SK-N-SH (cell line): ENCODE measurements around the gene EFS. TPM values are rescaled to one million over a fixed set of nuclear protein-coding genes. Genes with fewer than 3 reads are reported as not detected.

Source experiments
- CTCF ChIA-PET: fragments of 300-600, 350-600 bp; formaldehyde crosslinking; extraction: SDS; loops from one replicate; lab custom pipeline; 2021; lab: Yijun Ruan, JAX
- POLR2A ChIA-PET: fragments of 350-600 bp; sonication (Branson Sonifier 250); formaldehyde crosslinking; extraction: SDS; loops from one replicate; lab custom pipeline; 2020; ENCODE audit warnings: antibody characterized with exemption, inconsistent platforms; lab: Yijun Ruan, JAX
- DNase-seq: peaks from one replicate; pipeline ENCODE4 v3.0.0; 2012
- H2AFZ ChIP-seq: fragments of 200-600 bp; sonication (generic); 2 replicates; pipeline ENCODE4 v1.8.1; 2016; ENCODE audit warnings: antibody characterized with exemption, mild to moderate bottlenecking, low read depth
- H3F3A ChIP-seq: fragments of 200-600 bp; sonication (generic); replicated peaks from 2 replicates; pipeline ENCODE3; 2016; ENCODE audit warnings: antibody characterized with exemption, mild to moderate bottlenecking; ENCODE audit not compliant: insufficient read depth
- H3K27ac ChIP-seq, 2 experiments: fragments of 200-500 bp in 1 of 2; fragments of 200-600 bp in 1 of 2; sonication (Bioruptor generic) in 1 of 2; sonication (generic), shearing (Covaris generic) in 1 of 2; 2 replicates each; pipeline versions ENCODE4 v1.5.1 to v1.6.1; 2014 to 2016; ENCODE audit warnings: low read depth in 2 of 2, inconsistent platforms in 1 of 2, low read length in 1 of 2, mild to moderate bottlenecking in 1 of 2, mixed read lengths in 1 of 2
- H3K27me3 ChIP-seq: fragments of 200-600 bp; sonication (generic), shearing (Covaris generic); 2 replicates; pipeline ENCODE4 v1.6.1; 2016; ENCODE audit warnings: mixed run types; ENCODE audit not compliant: insufficient read depth
- H3K36me3 ChIP-seq, 2 experiments: fragments of 200-500 bp in 1 of 2; fragments of 200-600 bp in 1 of 2; sonication (Bioruptor generic) in 1 of 2; sonication (generic) in 1 of 2; replicated peaks in 1 of 2; 2 replicates each; pipeline versions ENCODE3 to v1.5.1; 2014 to 2016; ENCODE audit warnings: low read length in 1 of 2, mild to moderate bottlenecking in 1 of 2; ENCODE audit not compliant: insufficient read depth in 2 of 2, control insufficient read depth in 1 of 2
- H3K4me1 ChIP-seq, 2 experiments: fragments of 200-500 bp in 1 of 2; fragments of 200-600 bp in 1 of 2; sonication (Bioruptor generic) in 1 of 2; sonication (generic), shearing (Covaris generic) in 1 of 2; 2 replicates each; pipeline versions ENCODE4 v1.5.1 to v1.6.1; 2014 to 2016; ENCODE audit warnings: low read depth in 1 of 2, low read length in 1 of 2, mixed run types in 1 of 2; ENCODE audit not compliant: insufficient read depth in 2 of 2, control insufficient read depth in 1 of 2
- H3K4me2 ChIP-seq: fragments of 200-600 bp; sonication (generic), shearing (Covaris generic); 2 replicates; pipeline ENCODE4 v1.6.1; 2017; ENCODE audit warnings: mixed run types
- H3K4me3 ChIP-seq, 2 experiments: fragments of 200-500 bp in 1 of 2; fragments of 200-600 bp in 1 of 2; sonication (Bioruptor generic) in 1 of 2; sonication (generic), shearing (Covaris generic) in 1 of 2; 2 replicates each; pipeline versions ENCODE4 v1.5.1 to v1.8.1; 2014 to 2016; ENCODE audit warnings: low read depth in 2 of 2, inconsistent platforms in 1 of 2, low read length in 1 of 2, mild to moderate bottlenecking in 1 of 2, mixed read lengths in 1 of 2, moderate library complexity in 1 of 2
- H3K79me2 ChIP-seq: fragments of 200-600 bp; sonication (generic); 2 replicates; pipeline ENCODE4 v1.8.1; 2017; ENCODE audit warnings: mild to moderate bottlenecking; ENCODE audit not compliant: insufficient read depth
- H3K9ac ChIP-seq: fragments of 200-600 bp; sonication (generic); 2 replicates; pipeline ENCODE4 v1.6.1; 2017; ENCODE audit warnings: mixed run types
- H3K9me2 ChIP-seq: fragments of 200-600 bp; sonication (generic); 2 replicates; pipeline ENCODE4 v1.6.1; 2017; ENCODE audit warnings: mixed run types
- H3K9me3 ChIP-seq: fragments of 200-600 bp; sonication (generic); 2 replicates; pipeline ENCODE4 v1.6.1; 2017; ENCODE audit warnings: mixed run types, mild to moderate bottlenecking, moderate library complexity
- H4K20me1 ChIP-seq: fragments of 200-600 bp; sonication (generic); 2 replicates; pipeline ENCODE4 v1.6.1; 2017; ENCODE audit warnings: mild to moderate bottlenecking, mixed run types; ENCODE audit not compliant: insufficient read depth
- CHD2 ChIP-seq: fragments of 150-350 bp; IDR thresholded peaks from 2 replicates; pipeline ENCODE4 v1.6.1; 2018; ENCODE audit warnings: low read length; ENCODE audit not compliant: partially characterized antibody
- ELF1 ChIP-seq: IDR thresholded peaks from 2 replicates; pipeline ENCODE4 v1.4.0; 2012
- FOXM1 ChIP-seq: IDR thresholded peaks from 2 replicates; pipeline ENCODE4 v1.4.0; 2012; ENCODE audit warnings: low read depth, mild to moderate bottlenecking
- GATA2 ChIP-seq: sonication (generic); formaldehyde crosslinking; IDR thresholded peaks from 2 replicates; pipeline ENCODE4 v1.5.0; 2020; ENCODE audit warnings: mild to moderate bottlenecking, missing genetic modification reagents
- MEF2A ChIP-seq: IDR thresholded peaks from 2 replicates; pipeline ENCODE4 v1.4.0; 2012; ENCODE audit warnings: low read depth, borderline replicate concordance
- NFIC ChIP-seq: IDR thresholded peaks from 2 replicates; pipeline ENCODE4 v1.4.0; 2012; ENCODE audit warnings: borderline replicate concordance
- PBX3 ChIP-seq: IDR thresholded peaks from 2 replicates; pipeline ENCODE4; 2012
- POLR2AphosphoS5 ChIP-seq: IDR thresholded peaks from 2 replicates; pipeline ENCODE4 v1.6.1; 2012; ENCODE audit warnings: low read depth, low read length
- RCOR1 ChIP-seq: fragments of 150-350 bp; IDR thresholded peaks from 2 replicates; pipeline ENCODE4 v1.6.1; 2017; ENCODE audit warnings: antibody characterized with exemption, low read length
- SMC3 ChIP-seq: IDR thresholded peaks from 2 replicates; pipeline ENCODE4 v1.6.1; 2012; ENCODE audit warnings: low read depth, low read length, improper control_type of control experiment
- TAF1 ChIP-seq: IDR thresholded peaks from 2 replicates; pipeline ENCODE4 v1.6.1; 2012; ENCODE audit warnings: low read depth, mild to moderate bottlenecking, low read length, moderate library complexity, borderline replicate concordance
- TCF12 ChIP-seq: IDR thresholded peaks from 2 replicates; pipeline ENCODE4 v1.4.0; 2012
- YY1 ChIP-seq: IDR thresholded peaks from 2 replicates; pipeline ENCODE4 v1.4.0; 2012; ENCODE audit warnings: low read depth, mild to moderate bottlenecking
- ZBTB33 ChIP-seq: IDR thresholded peaks from 2 replicates; pipeline ENCODE4 v1.4.0; 2012; ENCODE audit warnings: low read depth, borderline replicate concordance
- WGBS: methylation state at CpG from one replicate; pipeline ENCODE4 v1.1.6; 2017; ENCODE audit warnings: low lambda C conversion rate; 5-methylcytosine and 5-hydroxymethylcytosine counted together
- polyA plus RNA-seq, 3 experiments: library from polyadenylated mRNA; depleted of rRNA; stranded (reverse); fragments of >200 nt; gene quantifications; 2 replicates each; pipeline ENCODE4 v1.2.3, GENCODE V29; 2012
- TF ChIP-seq, protein P1 (sequence below): fragments of 150-350 bp; IDR thresholded peaks from 2 replicates; pipeline ENCODE4 v1.6.1; 2017; ENCODE audit warnings: antibody characterized with exemption, low read length, low read depth, borderline replicate concordance
- TF ChIP-seq, protein P2 (sequence below): IDR thresholded peaks from 2 replicates; pipeline ENCODE4 v1.6.1; 2012; ENCODE audit warnings: mild to moderate bottlenecking, low read depth, low read length, moderate library complexity
- TF ChIP-seq, protein P3 (sequence below): IDR thresholded peaks from 2 replicates; pipeline ENCODE4 v1.4.0; 2012; ENCODE audit warnings: low read depth, borderline replicate concordance
- TF ChIP-seq, protein P4 (sequence below): fragments of 200-600 bp; sonication (generic); IDR thresholded peaks from 2 replicates; pipeline ENCODE4 v1.6.1; 2017; ENCODE audit warnings: antibody characterized with exemption, mild to moderate bottlenecking, moderate library complexity

Gene EFS
- polyA plus RNA-seq, 1 of the 3 experiments (the other 2 are of a cell fraction), result 4.4 TPM

DNA sequence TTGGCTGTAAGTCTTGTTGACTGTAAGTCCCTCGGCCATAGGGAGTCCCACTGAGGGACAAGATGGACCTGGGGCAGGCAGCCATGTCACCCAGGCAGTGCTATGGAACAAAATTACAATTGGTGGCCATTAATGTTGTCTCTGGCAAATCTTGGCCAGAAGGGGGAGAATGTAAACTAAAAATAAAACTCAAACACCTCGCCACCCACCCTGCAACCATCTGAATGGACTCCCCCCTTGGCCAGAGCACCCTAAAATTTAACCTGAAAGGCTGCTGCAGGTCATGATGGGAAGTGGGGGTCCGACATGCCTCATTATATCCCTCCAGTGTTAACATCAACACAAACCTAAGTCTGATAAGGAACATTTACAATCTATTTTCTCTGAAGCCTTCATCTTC lies 20.5 kb downstream of the EFS start:
- Histone ChIP-seq H3K27me3 (no peaks in the 10 kb centered on the region), H3K9me2 (no peaks in the 10 kb centered on the region), H3F3A (no peaks in the 10 kb centered on the region), H4K20me1 (no peaks in the 10 kb centered on the region), H3K79me2 (no peaks in the 10 kb centered on the region), H3K9me3 (peaks cover 3% of the 10 kb centered on the region; the same call in 1 of the 2 replicates), H3K36me3 (peaks cover 0 to 2% of the 10 kb centered on the region in 2 experiments), H3K4me3 (no peak overlapping the region), H3K27ac (no peak overlapping the region), H3K9ac (no peak overlapping the region), H3K4me1 (no peaks in the 10 kb centered on the region), H3K4me2 (no peak overlapping the region), H2AFZ (no peak overlapping the region)
- DNase-seq, result no peak
- ChIA-PET CTCF (interaction anchor here (0.7 to 3.5 kb wide), 6 partner anchors 9 to 134 kb away, joined by 3 to 19 read pairs (median 10); no protein-coding TSS in a partner anchor), POLR2A (interaction anchor here (2.0 to 2.7 kb wide), 2 partner anchors 21 to 24 kb away, joined by 4 to 7 read pairs; partner anchors contain the start of gene PABPN1)
- WGBS, result 38% methylated on average over 3 of the region's 3 CpGs
- TF ChIP-seq, protein P1, sequence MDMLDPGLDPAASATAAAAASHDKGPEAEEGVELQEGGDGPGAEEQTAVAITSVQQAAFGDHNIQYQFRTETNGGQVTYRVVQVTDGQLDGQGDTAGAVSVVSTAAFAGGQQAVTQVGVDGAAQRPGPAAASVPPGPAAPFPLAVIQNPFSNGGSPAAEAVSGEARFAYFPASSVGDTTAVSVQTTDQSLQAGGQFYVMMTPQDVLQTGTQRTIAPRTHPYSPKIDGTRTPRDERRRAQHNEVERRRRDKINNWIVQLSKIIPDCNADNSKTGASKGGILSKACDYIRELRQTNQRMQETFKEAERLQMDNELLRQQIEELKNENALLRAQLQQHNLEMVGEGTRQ, result no peak
- no peak for TF ChIP-seq SMC3
- TF ChIP-seq YY1, result no peak
- no peak for TF ChIP-seq MEF2A
- TF ChIP-seq, protein P2, sequence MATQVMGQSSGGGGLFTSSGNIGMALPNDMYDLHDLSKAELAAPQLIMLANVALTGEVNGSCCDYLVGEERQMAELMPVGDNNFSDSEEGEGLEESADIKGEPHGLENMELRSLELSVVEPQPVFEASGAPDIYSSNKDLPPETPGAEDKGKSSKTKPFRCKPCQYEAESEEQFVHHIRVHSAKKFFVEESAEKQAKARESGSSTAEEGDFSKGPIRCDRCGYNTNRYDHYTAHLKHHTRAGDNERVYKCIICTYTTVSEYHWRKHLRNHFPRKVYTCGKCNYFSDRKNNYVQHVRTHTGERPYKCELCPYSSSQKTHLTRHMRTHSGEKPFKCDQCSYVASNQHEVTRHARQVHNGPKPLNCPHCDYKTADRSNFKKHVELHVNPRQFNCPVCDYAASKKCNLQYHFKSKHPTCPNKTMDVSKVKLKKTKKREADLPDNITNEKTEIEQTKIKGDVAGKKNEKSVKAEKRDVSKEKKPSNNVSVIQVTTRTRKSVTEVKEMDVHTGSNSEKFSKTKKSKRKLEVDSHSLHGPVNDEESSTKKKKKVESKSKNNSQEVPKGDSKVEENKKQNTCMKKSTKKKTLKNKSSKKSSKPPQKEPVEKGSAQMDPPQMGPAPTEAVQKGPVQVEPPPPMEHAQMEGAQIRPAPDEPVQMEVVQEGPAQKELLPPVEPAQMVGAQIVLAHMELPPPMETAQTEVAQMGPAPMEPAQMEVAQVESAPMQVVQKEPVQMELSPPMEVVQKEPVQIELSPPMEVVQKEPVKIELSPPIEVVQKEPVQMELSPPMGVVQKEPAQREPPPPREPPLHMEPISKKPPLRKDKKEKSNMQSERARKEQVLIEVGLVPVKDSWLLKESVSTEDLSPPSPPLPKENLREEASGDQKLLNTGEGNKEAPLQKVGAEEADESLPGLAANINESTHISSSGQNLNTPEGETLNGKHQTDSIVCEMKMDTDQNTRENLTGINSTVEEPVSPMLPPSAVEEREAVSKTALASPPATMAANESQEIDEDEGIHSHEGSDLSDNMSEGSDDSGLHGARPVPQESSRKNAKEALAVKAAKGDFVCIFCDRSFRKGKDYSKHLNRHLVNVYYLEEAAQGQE, result no peak
- TF ChIP-seq, protein P3, sequence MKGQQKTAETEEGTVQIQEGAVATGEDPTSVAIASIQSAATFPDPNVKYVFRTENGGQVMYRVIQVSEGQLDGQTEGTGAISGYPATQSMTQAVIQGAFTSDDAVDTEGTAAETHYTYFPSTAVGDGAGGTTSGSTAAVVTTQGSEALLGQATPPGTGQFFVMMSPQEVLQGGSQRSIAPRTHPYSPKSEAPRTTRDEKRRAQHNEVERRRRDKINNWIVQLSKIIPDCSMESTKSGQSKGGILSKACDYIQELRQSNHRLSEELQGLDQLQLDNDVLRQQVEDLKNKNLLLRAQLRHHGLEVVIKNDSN, result no peak
- TF ChIP-seq TCF12, result no peak
- no peak for TF ChIP-seq PBX3
- TF ChIP-seq CHD2, result no peak
- no peak for TF ChIP-seq ZBTB33
- TF ChIP-seq TAF1, result no peak
- TF ChIP-seq, protein P4, sequence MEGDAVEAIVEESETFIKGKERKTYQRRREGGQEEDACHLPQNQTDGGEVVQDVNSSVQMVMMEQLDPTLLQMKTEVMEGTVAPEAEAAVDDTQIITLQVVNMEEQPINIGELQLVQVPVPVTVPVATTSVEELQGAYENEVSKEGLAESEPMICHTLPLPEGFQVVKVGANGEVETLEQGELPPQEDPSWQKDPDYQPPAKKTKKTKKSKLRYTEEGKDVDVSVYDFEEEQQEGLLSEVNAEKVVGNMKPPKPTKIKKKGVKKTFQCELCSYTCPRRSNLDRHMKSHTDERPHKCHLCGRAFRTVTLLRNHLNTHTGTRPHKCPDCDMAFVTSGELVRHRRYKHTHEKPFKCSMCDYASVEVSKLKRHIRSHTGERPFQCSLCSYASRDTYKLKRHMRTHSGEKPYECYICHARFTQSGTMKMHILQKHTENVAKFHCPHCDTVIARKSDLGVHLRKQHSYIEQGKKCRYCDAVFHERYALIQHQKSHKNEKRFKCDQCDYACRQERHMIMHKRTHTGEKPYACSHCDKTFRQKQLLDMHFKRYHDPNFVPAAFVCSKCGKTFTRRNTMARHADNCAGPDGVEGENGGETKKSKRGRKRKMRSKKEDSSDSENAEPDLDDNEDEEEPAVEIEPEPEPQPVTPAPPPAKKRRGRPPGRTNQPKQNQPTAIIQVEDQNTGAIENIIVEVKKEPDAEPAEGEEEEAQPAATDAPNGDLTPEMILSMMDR, result no peak
- TF ChIP-seq POLR2AphosphoS5, result no peak
- TF ChIP-seq RCOR1, result no peak
- no peak for TF ChIP-seq NFIC
- no peak for TF ChIP-seq ELF1
- no peak for TF ChIP-seq FOXM1
- TF ChIP-seq GATA2, result no peak
